NAMALWA (cell line): Measurements from ENCODE around the gene NCKAP5.

Experiments
- DNase-seq: peaks from one replicate; pipeline ENCODE4 v3.0.0-alpha.2; 2015; ENCODE audit warnings: low spot score

The NCKAP5 gene

DNA sequence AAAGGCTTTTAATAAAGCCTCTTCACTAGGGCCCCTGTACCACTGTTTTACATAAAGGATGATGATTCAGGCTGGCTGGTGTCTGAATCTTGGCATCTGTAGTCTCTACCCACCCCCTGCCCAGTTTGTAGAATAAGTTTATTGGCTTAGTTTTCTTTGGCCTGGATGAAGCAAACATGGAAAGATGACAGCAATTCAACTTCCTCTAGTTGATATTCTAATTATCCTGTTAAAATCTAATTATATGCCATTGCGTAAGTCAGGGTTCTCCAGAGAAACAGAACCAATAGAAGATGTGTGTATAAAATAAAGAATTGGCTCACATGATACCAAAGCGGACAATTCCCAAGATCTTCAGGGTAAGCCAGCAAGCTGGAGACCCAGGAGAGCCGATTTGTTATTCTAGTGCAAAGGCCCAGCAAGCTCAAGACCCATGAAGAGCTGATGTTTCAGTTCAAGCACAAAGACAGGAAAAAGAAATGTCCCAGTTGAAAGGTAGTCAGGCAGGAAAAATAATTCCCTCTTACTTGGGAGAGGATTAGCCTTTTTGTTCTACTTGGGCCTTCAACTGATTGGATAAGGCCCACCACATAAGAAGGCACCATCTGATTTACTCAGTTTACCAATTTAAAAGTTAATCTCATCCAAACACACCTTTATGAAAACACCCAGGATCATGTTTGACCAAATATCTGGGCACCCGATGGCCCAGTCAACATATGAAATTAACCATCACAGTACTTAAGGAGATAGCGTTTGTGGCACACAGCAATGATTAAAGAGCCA lies 815.6 kb downstream of the NCKAP5 start:
- no peak for DNase-seq

- DNase-seq = no peak
Measured at GRCh38 chr2:132751836-132752235, 816.4 kb downstream of the NCKAP5 start.

DNA sequence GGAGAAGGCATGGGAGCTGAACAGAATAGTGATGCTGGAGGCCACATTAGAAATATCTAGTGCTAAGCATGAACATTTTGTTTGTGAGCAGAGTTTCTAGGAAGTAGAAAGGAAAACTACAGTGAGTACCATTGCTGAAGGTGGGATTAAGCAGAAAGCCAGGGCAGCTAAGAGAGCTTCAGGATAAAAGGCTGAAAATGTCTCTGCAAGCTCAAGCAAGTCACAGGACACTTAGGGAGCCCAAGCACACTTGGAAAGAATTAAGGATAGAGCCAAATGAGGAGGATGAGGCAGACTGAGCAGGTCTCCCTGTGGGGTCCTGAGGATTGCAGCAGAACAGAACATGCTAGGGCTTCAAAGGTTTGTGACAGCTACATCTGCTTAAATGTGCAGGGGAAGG lies 817.7 kb downstream of the NCKAP5 start:
- DNase-seq = no peak

- no peak for DNase-seq
Measured at GRCh38 chr2:132747046-132747445, 821.2 kb downstream of the NCKAP5 start.

DNA sequence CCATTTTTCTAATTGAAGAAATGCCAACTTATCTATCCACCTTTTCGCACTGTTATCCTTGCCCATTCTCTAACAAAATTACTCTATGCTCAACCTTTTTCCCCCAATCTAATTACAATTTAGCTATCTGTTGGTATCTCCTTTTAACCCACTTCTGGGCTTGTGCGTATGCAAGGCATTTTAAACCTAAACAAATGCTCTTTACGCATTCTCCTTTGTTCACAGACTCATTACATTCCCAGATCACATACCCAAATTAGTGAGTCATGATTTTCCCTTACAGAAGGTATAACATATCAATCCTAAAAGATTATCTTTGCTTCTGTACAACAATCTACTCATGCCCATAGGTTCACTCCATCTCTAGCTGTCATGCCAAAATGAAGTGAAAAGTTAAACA lies 826.5 kb downstream of the NCKAP5 start:
- DNase-seq = no peak

- DNase-seq = no peak
Measured at GRCh38 chr2:132740081-132740720, 828.1 kb downstream of the NCKAP5 start.

DNA sequence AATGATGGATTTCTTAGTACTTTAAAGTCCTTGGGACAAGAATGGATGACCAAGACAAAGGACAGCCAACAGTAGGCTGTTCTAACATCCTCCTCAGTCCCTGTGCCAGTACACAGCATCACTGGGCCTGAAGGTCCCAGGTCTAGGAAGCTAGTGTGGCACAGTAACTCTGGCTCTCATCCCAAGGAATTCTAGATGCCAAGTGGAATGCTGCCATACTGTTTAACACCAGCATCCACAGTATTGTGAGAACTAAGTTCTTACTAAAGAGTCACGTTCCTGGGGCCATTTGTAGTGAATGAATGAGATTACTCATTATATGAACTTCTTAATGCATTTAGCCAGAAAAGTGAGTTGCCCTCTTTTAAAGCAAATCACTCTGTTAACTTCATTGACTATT lies 830.0 kb downstream of the NCKAP5 start:
- DNase-seq = no peak

DNA sequence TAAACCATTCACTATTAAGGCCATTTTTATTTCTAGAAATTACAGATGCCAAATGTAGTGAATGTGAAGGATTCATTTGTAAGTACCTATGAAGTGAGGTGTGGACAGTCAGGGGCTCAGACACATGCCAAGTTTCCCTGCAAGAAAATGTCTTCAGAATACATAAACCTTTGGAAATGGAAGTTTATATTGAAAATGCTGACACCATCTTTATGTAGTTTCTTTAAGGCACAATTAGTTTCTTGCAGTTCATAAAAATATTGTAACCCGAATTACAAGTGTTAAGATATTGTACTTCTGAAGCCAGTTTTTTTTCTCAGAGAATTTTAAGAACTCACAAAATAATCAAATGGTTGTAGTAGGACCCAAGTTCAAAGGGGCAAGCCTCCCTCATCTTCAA lies 832.2 kb downstream of the NCKAP5 start:
- no peak for DNase-seq

- no peak for DNase-seq
Measured at GRCh38 chr2:132734961-132735360, 833.3 kb downstream of the NCKAP5 start.

DNA sequence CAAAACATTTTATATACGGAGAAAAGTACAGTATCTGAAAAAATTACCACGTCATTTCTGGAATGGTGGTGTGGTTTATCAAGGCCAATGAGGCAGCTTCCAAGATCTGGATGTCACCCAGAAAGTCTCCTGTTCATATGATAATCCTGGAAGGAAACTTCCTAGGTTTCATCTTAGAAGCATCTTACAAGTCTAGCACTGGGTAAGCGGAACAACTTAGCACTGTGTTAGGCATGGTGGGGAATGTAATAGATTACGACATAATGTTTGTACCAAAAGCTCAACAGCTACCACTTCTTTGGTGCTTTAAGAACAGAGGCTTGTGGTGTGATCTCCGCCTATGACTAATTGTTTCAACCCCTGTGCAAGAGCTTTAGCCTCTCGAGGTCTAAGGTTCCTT lies 835.2 kb downstream of the NCKAP5 start:
- DNase-seq = no peak

GRCh38 chr2:132732694-132733093 lies 835.6 kb downstream of the NCKAP5 start:
- no peak for DNase-seq

DNA sequence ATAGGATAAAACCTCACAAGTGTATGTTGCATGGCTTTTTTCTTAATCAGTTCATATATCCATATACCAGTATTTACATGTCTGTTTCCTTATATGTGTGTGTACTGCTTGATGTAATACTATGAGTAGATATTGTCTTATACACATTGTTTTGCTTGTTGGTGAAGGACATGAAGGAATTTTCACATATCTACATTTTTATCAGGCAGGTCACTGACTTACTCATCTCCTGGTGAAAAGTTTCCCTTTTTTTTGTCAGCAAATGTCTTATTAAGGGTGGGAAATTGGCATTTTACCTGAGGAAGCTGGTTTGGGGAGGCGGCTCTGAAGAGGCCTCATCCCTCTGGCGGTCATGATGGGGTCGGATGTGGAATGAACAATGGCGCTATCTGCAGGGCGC lies 836.8 kb downstream of the NCKAP5 start:
- no peak for DNase-seq

- no peak for DNase-seq
Measured at GRCh38 chr2:132730611-132731010, 837.7 kb downstream of the NCKAP5 start.

- no peak for DNase-seq
Measured at GRCh38 chr2:132729522-132729921, 838.7 kb downstream of the NCKAP5 start.

DNA sequence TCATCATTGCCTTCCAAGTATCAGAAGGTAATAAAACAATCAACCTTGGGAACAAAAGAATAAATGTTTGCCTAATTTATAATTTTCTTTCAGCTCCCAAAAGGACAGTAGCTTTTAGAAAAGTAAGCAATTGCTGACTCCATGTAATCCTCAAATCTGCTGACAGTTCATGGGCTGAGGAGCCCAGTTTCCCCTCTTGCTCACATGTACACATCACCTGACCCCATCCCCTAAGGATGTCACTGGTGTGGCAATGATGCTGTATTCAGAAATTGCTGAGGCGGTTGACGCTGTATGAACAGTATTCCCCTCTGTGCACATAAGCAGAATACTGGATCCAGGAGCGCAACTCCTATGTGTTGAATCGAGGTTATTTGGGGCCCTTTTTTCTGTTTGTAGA lies 842.1 kb downstream of the NCKAP5 start:
- DNase-seq = no peak

GRCh38 chr2:132725748-132726147 lies 842.5 kb downstream of the NCKAP5 start:
- no peak for DNase-seq

GRCh38 chr2:132725148-132725547 lies 843.1 kb downstream of the NCKAP5 start:
- DNase-seq = no peak

DNA sequence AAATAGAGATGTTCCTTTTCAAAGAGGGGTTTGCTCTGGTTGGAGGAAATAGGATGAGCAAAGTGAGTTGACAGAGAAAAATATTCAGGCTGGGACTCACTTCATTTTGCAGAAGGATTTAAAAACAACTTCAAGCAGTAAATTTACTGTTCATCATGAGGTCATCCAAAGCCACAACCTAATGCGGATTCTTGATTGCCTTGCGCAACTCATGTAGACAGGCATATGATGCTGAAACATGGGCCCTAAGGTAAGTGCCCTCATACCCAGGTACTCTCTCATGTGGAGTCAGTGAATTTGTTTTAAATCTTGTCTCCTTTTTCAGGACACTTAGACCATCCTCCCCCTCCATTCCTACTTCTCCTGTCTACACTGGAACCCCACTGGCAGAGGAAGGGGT lies 846.3 kb downstream of the NCKAP5 start:
- no peak for DNase-seq

GRCh38 chr2:132720393-132720792 lies 847.9 kb downstream of the NCKAP5 start:
- DNase-seq = no peak

DNA sequence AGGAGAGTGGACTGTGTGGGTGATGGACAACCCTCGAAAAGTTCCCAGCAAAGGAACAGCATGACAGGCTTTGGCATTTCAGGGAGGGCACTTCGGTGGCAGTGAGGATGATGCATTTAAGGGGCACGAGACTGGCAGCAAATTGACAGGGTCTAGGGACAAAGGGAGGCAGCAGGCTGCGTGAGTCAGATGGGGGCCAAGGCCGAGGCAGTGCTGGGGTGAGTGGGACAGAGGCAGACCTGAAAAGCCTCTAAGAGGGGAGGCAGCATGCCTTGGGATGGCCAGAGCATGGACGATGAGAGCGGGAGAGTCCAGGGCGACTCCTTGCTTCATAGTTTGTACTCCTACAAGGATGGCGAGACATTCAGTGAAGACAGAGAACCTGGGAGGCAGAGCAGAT lies 848.8 kb downstream of the NCKAP5 start:
- DNase-seq = no peak

GRCh38 chr2:132716954-132717353 lies 851.3 kb downstream of the NCKAP5 start:
- no peak for DNase-seq

DNA sequence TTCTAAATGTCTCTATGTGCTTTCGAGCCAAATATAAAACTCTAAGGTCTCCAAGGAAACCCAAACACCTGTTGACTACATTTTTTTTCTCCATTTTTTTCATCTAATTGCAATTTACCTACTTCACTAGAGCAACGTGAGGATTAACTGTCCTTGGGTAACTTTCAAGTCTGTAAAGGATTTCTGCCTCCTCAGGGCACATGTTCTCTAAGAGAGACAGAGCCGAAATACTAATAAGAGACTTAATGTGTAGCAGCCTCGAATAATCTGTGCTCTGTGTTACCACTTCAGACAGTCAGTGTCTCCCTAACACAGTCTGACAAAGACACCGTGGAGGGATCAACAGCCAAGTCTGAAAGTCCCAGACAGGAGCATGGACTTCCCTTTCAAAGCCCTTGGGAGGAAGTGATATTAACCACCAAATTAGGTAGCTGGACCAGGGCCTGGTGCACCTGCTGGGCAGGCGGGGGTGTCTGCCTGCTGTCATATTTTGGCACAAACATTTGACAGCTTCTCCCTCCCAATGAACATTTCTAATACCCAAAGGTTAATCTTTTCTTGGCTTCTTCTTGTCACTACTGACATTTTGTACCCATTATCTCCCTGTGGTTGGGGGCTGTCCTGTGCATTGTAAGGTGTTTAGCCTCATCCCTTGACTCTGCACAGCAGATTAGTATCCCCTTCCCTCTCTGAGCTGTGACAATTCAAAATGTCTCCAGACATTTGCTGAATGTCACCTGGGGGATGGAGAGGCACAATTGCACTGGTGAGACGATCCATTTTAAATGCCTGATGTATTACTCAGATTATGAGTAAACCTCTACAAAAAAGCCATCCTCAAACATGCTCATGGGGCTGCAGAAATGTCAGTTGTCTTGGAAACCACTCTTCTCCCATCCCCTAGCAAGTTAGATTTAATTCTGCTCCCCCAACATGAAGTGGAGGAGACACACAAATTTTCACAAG lies 852.6 kb downstream of the NCKAP5 start:
- DNase-seq = no peak

DNA sequence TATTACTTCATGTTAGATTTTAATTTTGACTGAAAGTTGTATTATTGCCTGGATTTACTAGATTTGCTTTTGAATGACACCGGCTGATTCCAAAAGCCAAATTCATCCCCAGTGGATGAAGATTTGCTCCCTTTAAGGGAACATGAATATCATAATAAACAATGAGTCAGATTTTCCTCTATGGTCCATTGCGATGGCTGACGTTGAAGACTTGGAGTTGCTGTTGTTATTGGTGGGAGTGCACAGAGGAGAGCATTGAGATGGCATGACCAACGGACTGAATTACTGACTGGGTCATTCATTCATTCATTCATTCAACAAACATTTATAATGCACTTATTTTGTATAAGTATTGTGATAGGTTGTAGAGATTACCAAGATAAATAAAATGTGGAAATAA lies 864.9 kb downstream of the NCKAP5 start:
- no peak for DNase-seq
